Activated B cell treated with CpG ODN at 0.5 μM for 24 hours (primary cell): ENCODE data around the gene ACTN3. TPM values are rescaled to one million over a fixed set of nuclear protein-coding genes. Genes with fewer than 3 reads are reported as not detected.
A peak's percentile ranks its signal among the peaks of the same experiment; 100 is the strongest.

ENCODE experiments used
- ATAC-seq: fragments of 200-7000 bp; cut with Tn5 transposase; one replicate; pipeline ENCODE4 v1.10.0; 2021; ENCODE audit warnings: low read depth, mild to moderate bottlenecking, moderate library complexity
- CTCF ChIA-PET: fragments of 350-600 bp; sonication (Branson Sonifier 250); formaldehyde crosslinking; loops from one replicate; lab custom pipeline; 2021; ENCODE audit warnings: antibody characterized with exemption; lab: Charles Lee
- POLR2A ChIA-PET: fragments of 350-600 bp; sonication (Branson Sonifier 250); formaldehyde crosslinking; loops from one replicate; lab custom pipeline; 2021; ENCODE audit warnings: antibody characterized with exemption; lab: Charles Lee
- DNase-seq: peaks from one replicate; pipeline ENCODE4 v3.0.0; 2022
- H3K27ac Mint-ChIP-seq: one replicate; pipeline ENCODE4 v1.8.0; 2020; ENCODE audit warnings: mixed read lengths
- H3K27me3 Mint-ChIP-seq: one replicate; pipeline ENCODE4 v1.8.0; 2021; ENCODE audit warnings: mixed read lengths
- H3K36me3 Mint-ChIP-seq: one replicate; pipeline ENCODE4 v1.8.0; 2021; ENCODE audit warnings: low read depth, mixed read lengths
- H3K4me1 Mint-ChIP-seq: one replicate; pipeline ENCODE4 v1.8.0; 2021; ENCODE audit warnings: mixed read lengths
- H3K4me3 Mint-ChIP-seq: one replicate; pipeline ENCODE4 v1.8.0; 2020; ENCODE audit warnings: mild to moderate bottlenecking, mixed read lengths
- H3K9me3 Mint-ChIP-seq: one replicate; pipeline ENCODE4 v1.8.0; 2020; ENCODE audit warnings: mixed read lengths
- CTCF ChIP-seq: fragments of 200-600 bp; IDR thresholded peaks from one replicate; pipeline ENCODE4 v1.8.0; 2022; ENCODE audit warnings: antibody characterized with exemption, mild to moderate bottlenecking
- intact Hi-C: fragments of 100-400 bp; cut with micrococcal nuclease; formaldehyde crosslinking; loops from one replicate; pipeline ENCODE4 v1.15.1; 2024
- total RNA-seq: library from RNA; stranded (reverse); gene quantifications from 2 replicates; pipeline ENCODE4 v1.2.3, GENCODE V29; 2022

ACTN3 gene
- total RNA-seq, 1 donor from 2014 or later, result not detected

- ATAC-seq (peak; percentile 93), DNase-seq (peak; percentile 60)
- peaks cover 13% of the 10 kb centered on the region for H3K4me1 Mint-ChIP-seq
- peaks cover 15% of the 10 kb centered on the region for H3K27me3 Mint-ChIP-seq
- no peak within 1 kb of the TSS for H3K27ac Mint-ChIP-seq
- no peak for TF ChIP-seq CTCF
- H3K36me3 Mint-ChIP-seq, result no peaks in the 10 kb centered on the region
- ChIA-PET CTCF (interaction anchor here (1.5 to 2.3 kb wide), 2 partner anchors 13 to 110 kb away, joined by 4 to 7 read pairs; partner anchors contain the start of gene RBM4B), POLR2A (interaction anchor here (1.0 to 1.3 kb wide), 3 partner anchors 22 to 84 kb away, joined by 4 to 6 read pairs (median 5); partner anchors contain the start of genes ACTN3, RBM14 and ZDHHC24)
- no peaks in the 10 kb centered on the region for H3K9me3 Mint-ChIP-seq
- H3K4me3 Mint-ChIP-seq, result peak within 1 kb of the TSS; percentile 77
- intact Hi-C loops, result loop anchor here (1.0 kb wide), 1 partner anchor 22 kb away; the partner anchor contains the start of genes ACTN3 and ZDHHC24
These were observed 21.6 kb downstream of the ACTN3 start, which contains the start of gene CTSF for GRCh38 chr11:66568124-66568916. TSS of gene CTSF (minus strand) at chr11:66568606. CDS start at chr11:66568486, 120 bp downstream.

- no peak for DNase-seq
- Mint-ChIP-seq H3K9me3 (no peaks in the 10 kb centered on the region), H3K4me1 (peaks cover 13% of the 10 kb centered on the region), H3K36me3 (no peaks in the 10 kb centered on the region), H3K27me3 (peaks cover 15% of the 10 kb centered on the region), H3K27ac (no peak overlapping the region), H3K4me3 (peak overlapping the region; percentile 77)
- no peak for ATAC-seq
- ChIA-PET CTCF (interaction anchor here (0.9 to 2.3 kb wide), 3 partner anchors 9 to 109 kb away, joined by 3 to 7 read pairs (median 4); partner anchors contain the start of gene RBM4B), POLR2A (interaction anchor here (1.0 to 1.2 kb wide), 3 partner anchors 48 to 109 kb away, joined by 4 to 5 read pairs (median 5); partner anchors contain the start of genes RBM14 and RBM4B)
- intact Hi-C loops, result no loop called here
- TF ChIP-seq CTCF, result no peak
These were observed 22.4 kb downstream of the ACTN3 start for GRCh38 chr11:66569076-66569475.

- DNase-seq, result no peak
- intact Hi-C loops, result no loop called here
- H3K36me3 Mint-ChIP-seq, result no peaks in the 10 kb centered on the region
- no peak for ATAC-seq
- no peak overlapping the region for H3K4me3 Mint-ChIP-seq
- ChIA-PET CTCF (no interaction called here), POLR2A (interaction anchor here (1.1 kb wide), 1 partner anchor 108 kb away, joined by 5 read pairs; the partner anchor contains the start of gene RBM4B)
- H3K27me3 Mint-ChIP-seq, result peaks cover 22% of the 10 kb centered on the region
- H3K9me3 Mint-ChIP-seq, result no peaks in the 10 kb centered on the region
- H3K27ac Mint-ChIP-seq, result no peak overlapping the region
- no peak for TF ChIP-seq CTCF
- peaks cover 13% of the 10 kb centered on the region for H3K4me1 Mint-ChIP-seq
These were observed 23.6 kb downstream of the ACTN3 start for GRCh38 chr11:66570079-66570849.

GRCh38 chr11:66570850-66571180, 24.1 kb downstream of the ACTN3 start:
- ChIA-PET POLR2A (no interaction called here), CTCF (no interaction called here)
- no peaks in the 10 kb centered on the region for H3K36me3 Mint-ChIP-seq
- TF ChIP-seq CTCF, result no peak
- intact Hi-C loops, result no loop called here
- ATAC-seq, result no peak
- no peaks in the 10 kb centered on the region for H3K9me3 Mint-ChIP-seq
- no peak for DNase-seq
- peaks cover 13% of the 10 kb centered on the region for H3K4me1 Mint-ChIP-seq
- H3K27me3 Mint-ChIP-seq, result peaks cover 27% of the 10 kb centered on the region
- H3K4me3 Mint-ChIP-seq, result no peak overlapping the region
- no peak overlapping the region for H3K27ac Mint-ChIP-seq
